IgD-negative memory B cell (primary cell): ENCODE results near the gene SLIT3. TPM values are rescaled to one million over a fixed set of nuclear protein-coding genes. Genes with fewer than 3 reads are reported as not detected.

Experiments
- H3K27ac Mint-ChIP-seq, 3 donors: one replicate each; pipeline ENCODE4 v1.8.0; 2020 to 2022; ENCODE audit warnings: mild to moderate bottlenecking in 3 of 3, mixed read lengths in 3 of 3, moderate library complexity in 1 of 3
- H3K27me3 Mint-ChIP-seq: one replicate; pipeline ENCODE4 v1.8.0; 2021; ENCODE audit warnings: mixed read lengths
- H3K36me3 Mint-ChIP-seq: one replicate; pipeline ENCODE4 v1.8.0; 2020; ENCODE audit warnings: mild to moderate bottlenecking, mixed read lengths
- H3K4me1 Mint-ChIP-seq, 3 donors: one replicate each; pipeline ENCODE4 v1.8.0; 2020 to 2022; ENCODE audit warnings: mixed read lengths in 3 of 3, mild to moderate bottlenecking in 1 of 3
- H3K4me3 Mint-ChIP-seq, 4 donors: one replicate each; pipeline ENCODE4 v1.8.0; 2020 to 2022; ENCODE audit warnings: mild to moderate bottlenecking in 4 of 4, mixed read lengths in 4 of 4, moderate library complexity in 3 of 4
- H3K9me3 Mint-ChIP-seq, 3 donors: one replicate each; pipeline ENCODE4 v1.8.0; 2020 to 2021; ENCODE audit warnings: mixed read lengths in 3 of 3, mild to moderate bottlenecking in 1 of 3
- polyA plus RNA-seq: library from polyadenylated mRNA; unstranded; fragments of 300-500 nt; fragmentation: Illumina TruSeq; gene quantifications from one replicate; pipeline ENCODE4 v1.2.3, GENCODE V29; 2021

SLIT3 gene
- polyA plus RNA-seq, 1 donor from 2014 or later: not detected

- Mint-ChIP-seq H3K9me3 (peaks cover 0 to 3% (median 0%) of the 10 kb centered on the region in 3 donors), H3K27ac (no peak overlapping the region), H3K27me3 (peaks cover 8% of the 10 kb centered on the region), H3K4me3 (no peak overlapping the region), H3K4me1 (peaks cover 0 to 1% (median 0%) of the 10 kb centered on the region in 3 donors), H3K36me3 (no peaks in the 10 kb centered on the region)
These were observed 250.3 kb downstream of the SLIT3 start for GRCh38 chr5:169050636-169051035.

- no peak overlapping the region for H3K4me3 Mint-ChIP-seq
- peaks cover 6% of the 10 kb centered on the region for H3K27me3 Mint-ChIP-seq
- H3K9me3 Mint-ChIP-seq: peaks cover 0 to 1% (median 0%) of the 10 kb centered on the region in 3 donors
- no peak overlapping the region for H3K27ac Mint-ChIP-seq
- H3K36me3 Mint-ChIP-seq: no peaks in the 10 kb centered on the region
- peaks cover 0 to under 1% (median 0%) of the 10 kb centered on the region in 3 donors for H3K4me1 Mint-ChIP-seq
These were observed 250.8 kb downstream of the SLIT3 start for GRCh38 chr5:169050146-169050571.

- Mint-ChIP-seq H3K4me1 (no peaks in the 10 kb centered on the region), H3K9me3 (no peaks in the 10 kb centered on the region), H3K27me3 (peaks cover 5% of the 10 kb centered on the region), H3K36me3 (no peaks in the 10 kb centered on the region), H3K4me3 (no peak overlapping the region), H3K27ac (no peak overlapping the region)
These were observed 251.2 kb downstream of the SLIT3 start for GRCh38 chr5:169049712-169050111.

- no peak overlapping the region for H3K4me3 Mint-ChIP-seq
- peaks cover 2% of the 10 kb centered on the region for H3K36me3 Mint-ChIP-seq
- H3K27ac Mint-ChIP-seq: no peak overlapping the region
- H3K27me3 Mint-ChIP-seq: peaks cover 5% of the 10 kb centered on the region
- no peaks in the 10 kb centered on the region for H3K4me1 Mint-ChIP-seq
- H3K9me3 Mint-ChIP-seq: peaks cover 0 to 3% (median 0%) of the 10 kb centered on the region in 3 donors
These were observed 252.5 kb downstream of the SLIT3 start for GRCh38 chr5:169048181-169049125.

GRCh38 chr5:169044962-169045361 is 256.0 kb downstream of the SLIT3 start:
- no peak overlapping the region for H3K4me3 Mint-ChIP-seq
- H3K9me3 Mint-ChIP-seq: peaks cover 0 to 3% (median 0%) of the 10 kb centered on the region in 3 donors
- H3K4me1 Mint-ChIP-seq: no peaks in the 10 kb centered on the region
- no peak overlapping the region for H3K27ac Mint-ChIP-seq
- H3K27me3 Mint-ChIP-seq: no peaks in the 10 kb centered on the region
- peaks cover 2% of the 10 kb centered on the region for H3K36me3 Mint-ChIP-seq

GRCh38 chr5:169041180-169041579 is 259.8 kb downstream of the SLIT3 start:
- Mint-ChIP-seq H3K27me3 (peaks cover 7% of the 10 kb centered on the region), H3K4me3 (no peak overlapping the region), H3K27ac (no peak overlapping the region), H3K4me1 (no peaks in the 10 kb centered on the region), H3K9me3 (peaks cover 0 to 4% (median 0%) of the 10 kb centered on the region in 3 donors), H3K36me3 (peaks cover 2% of the 10 kb centered on the region)

- H3K36me3 Mint-ChIP-seq: peaks cover 2% of the 10 kb centered on the region
- H3K9me3 Mint-ChIP-seq: peaks cover 0 to 4% (median 0%) of the 10 kb centered on the region in 3 donors
- H3K27me3 Mint-ChIP-seq: peaks cover 9% of the 10 kb centered on the region
- no peak overlapping the region for H3K27ac Mint-ChIP-seq
- no peaks in the 10 kb centered on the region for H3K4me1 Mint-ChIP-seq
- H3K4me3 Mint-ChIP-seq: no peak overlapping the region
These were observed 261.3 kb downstream of the SLIT3 start for GRCh38 chr5:169039592-169039991.

- Mint-ChIP-seq H3K4me1 (no peaks in the 10 kb centered on the region), H3K9me3 (peaks cover 2 to 4% (median 3%) of the 10 kb centered on the region in 3 donors), H3K27ac (no peak overlapping the region), H3K4me3 (no peak overlapping the region), H3K36me3 (no peaks in the 10 kb centered on the region), H3K27me3 (peaks cover 9% of the 10 kb centered on the region)
These were observed 263.5 kb downstream of the SLIT3 start for GRCh38 chr5:169037466-169037865.

- H3K4me1 Mint-ChIP-seq: no peaks in the 10 kb centered on the region
- no peak overlapping the region for H3K4me3 Mint-ChIP-seq
- peaks cover 2 to 4% (median 3%) of the 10 kb centered on the region in 3 donors for H3K9me3 Mint-ChIP-seq
- H3K27me3 Mint-ChIP-seq: peaks cover 9% of the 10 kb centered on the region
- no peaks in the 10 kb centered on the region for H3K36me3 Mint-ChIP-seq
- no peak overlapping the region for H3K27ac Mint-ChIP-seq
These were observed 264.7 kb downstream of the SLIT3 start for GRCh38 chr5:169036079-169036805.

- Mint-ChIP-seq H3K9me3 (peaks cover 0 to 4% (median 3%) of the 10 kb centered on the region in 3 donors), H3K4me1 (no peaks in the 10 kb centered on the region), H3K36me3 (no peaks in the 10 kb centered on the region), H3K27ac (no peak overlapping the region), H3K27me3 (peaks cover 1% of the 10 kb centered on the region), H3K4me3 (no peak overlapping the region)
These were observed 271.2 kb downstream of the SLIT3 start for GRCh38 chr5:169029661-169030274.

GRCh38 chr5:169029037-169029436 is 271.9 kb downstream of the SLIT3 start:
- peak overlapping the region in 1 of 4 donors; percentile 65 for H3K4me3 Mint-ChIP-seq
- peaks cover 0 to 4% (median under 1%) of the 10 kb centered on the region in 3 donors for H3K9me3 Mint-ChIP-seq
- H3K27me3 Mint-ChIP-seq: peaks cover 4% of the 10 kb centered on the region
- no peak overlapping the region for H3K27ac Mint-ChIP-seq
- no peaks in the 10 kb centered on the region for H3K4me1 Mint-ChIP-seq
- H3K36me3 Mint-ChIP-seq: no peaks in the 10 kb centered on the region

- Mint-ChIP-seq H3K4me1 (no peaks in the 10 kb centered on the region), H3K27me3 (peaks cover 4% of the 10 kb centered on the region), H3K27ac (no peak overlapping the region), H3K9me3 (no peaks in the 10 kb centered on the region), H3K36me3 (no peaks in the 10 kb centered on the region), H3K4me3 (no peak overlapping the region)
These were observed 273.4 kb downstream of the SLIT3 start for GRCh38 chr5:169027501-169028061.

GRCh38 chr5:169025491-169025890 is 275.4 kb downstream of the SLIT3 start:
- Mint-ChIP-seq H3K27me3 (peaks cover 4% of the 10 kb centered on the region), H3K27ac (no peak overlapping the region), H3K36me3 (no peaks in the 10 kb centered on the region), H3K4me3 (no peak overlapping the region), H3K4me1 (no peaks in the 10 kb centered on the region), H3K9me3 (no peaks in the 10 kb centered on the region)

- H3K27ac Mint-ChIP-seq: no peak overlapping the region
- H3K4me1 Mint-ChIP-seq: no peaks in the 10 kb centered on the region
- no peaks in the 10 kb centered on the region for H3K36me3 Mint-ChIP-seq
- no peak overlapping the region for H3K4me3 Mint-ChIP-seq
- H3K9me3 Mint-ChIP-seq: no peaks in the 10 kb centered on the region
- H3K27me3 Mint-ChIP-seq: peaks cover 4% of the 10 kb centered on the region
These were observed 276.5 kb downstream of the SLIT3 start for GRCh38 chr5:169024421-169024820.

- Mint-ChIP-seq H3K4me1 (no peaks in the 10 kb centered on the region), H3K36me3 (no peaks in the 10 kb centered on the region)
These were observed 278.2 kb downstream of the SLIT3 start for GRCh38 chr5:169022718-169023117.

More at GRCh38 chr5:169022718-169023117, 278.2 kb downstream of the SLIT3 start:
- no peaks in the 10 kb centered on the region for H3K9me3 Mint-ChIP-seq
- H3K27me3 Mint-ChIP-seq: peaks cover 4% of the 10 kb centered on the region
- no peak overlapping the region for H3K27ac Mint-ChIP-seq
- no peak overlapping the region for H3K4me3 Mint-ChIP-seq
